ENCODE measurements around the gene BCAS1.

DNA sequence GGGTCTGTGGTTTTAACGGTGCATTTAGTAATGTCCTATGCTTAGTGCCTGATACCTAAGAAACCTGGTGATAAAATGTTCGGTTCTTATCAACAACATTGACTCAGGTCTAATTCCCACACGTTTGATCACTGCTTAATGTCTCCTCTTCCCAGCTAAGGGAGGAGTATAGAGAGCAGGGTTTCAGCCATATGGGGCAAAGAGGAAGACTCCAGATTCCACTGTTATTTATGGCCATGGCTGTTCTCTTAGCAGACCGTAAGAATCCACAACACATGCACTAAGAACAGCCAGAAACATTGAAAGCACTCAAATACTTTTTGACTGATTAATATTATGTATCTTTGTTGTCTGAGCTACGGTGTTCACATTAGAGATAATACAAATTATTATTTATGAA is 112.1 kb downstream of the BCAS1 start:
- TF ChIP-seq CTCF (IDR thresholded peaks at IDR 0.05 in 4 of 5, conservative IDR thresholded peaks at IDR 0.05 in 1 of 5) = no peak
- no peak for TF ChIP-seq POLR2A (IDR thresholded peaks at IDR 0.05)
